Measurements from ENCODE around the gene COG5. TPM values are rescaled to one million over a fixed set of nuclear protein-coding genes. Genes with fewer than 3 reads are reported as not detected.

Gene COG5
- total RNA-seq, 1 experiment from 2014 or later: 20.2 TPM

GRCh38 chr7:107435749-107436148, 128.0 kb downstream of the COG5 start:
- Histone ChIP-seq H3K27me3 (ENCODE audit: insufficient read depth, low read length) (no peaks in the 10 kb centered on the region), H4K91ac (ENCODE audit: insufficient read length, low read depth, low read length) (no peak overlapping the region), H4K5ac (ENCODE audit: insufficient read length, low read depth, low read length) (no peak overlapping the region), H3K23me2 (ENCODE audit: insufficient read length, low read depth, low read length, poor library complexity, severe bottlenecking) (no peaks in the 10 kb centered on the region), H4K8ac (replicated peaks; ENCODE audit: insufficient read length, low read depth, low read length) (no peak overlapping the region), H3K18ac (ENCODE audit: insufficient read length, low read depth, low read length) (no peak overlapping the region), H3K56ac (ENCODE audit: insufficient read length, low read depth, low read length) (no peak overlapping the region), H2BK12ac (ENCODE audit: insufficient read length, low read depth, low read length) (no peak overlapping the region), H3K14ac (ENCODE audit: insufficient read depth, low read length) (no peak overlapping the region), H3T11ph (ENCODE audit: low read length) (no peak overlapping the region), H3K79me1 (ENCODE audit: insufficient read depth, low read depth, low read length, poor library complexity, severe bottlenecking) (no peaks in the 10 kb centered on the region), H3K9ac (ENCODE audit: extremely low read depth, insufficient read length, low read length) (no peak overlapping the region), H2BK120ac (ENCODE audit: low read depth, low read length, poor library complexity, severe bottlenecking) (no peak overlapping the region), H4K20me1 (ENCODE audit: control insufficient read depth, insufficient read depth, insufficient read length) (no peaks in the 10 kb centered on the region), H2BK5ac (ENCODE audit: insufficient read length, low read length) (no peak overlapping the region), H3K4ac (ENCODE audit: low read depth, low read length) (no peak overlapping the region), H3K4me1 (ENCODE audit: insufficient read depth, low read length) (no peaks in the 10 kb centered on the region), H3K9me3 (ENCODE audit: control insufficient read depth, low read depth, low read length) (no peaks in the 10 kb centered on the region), H2BK15ac (ENCODE audit: low read depth, low read length) (no peak overlapping the region), H2AFZ (ENCODE audit: low read length) (no peak overlapping the region), H3K27ac (ENCODE audit: insufficient read length, low read depth, low read length) (no peak overlapping the region), H3K79me2 (ENCODE audit: insufficient read depth, low read length) (no peaks in the 10 kb centered on the region), H3K4me2 (ENCODE audit: insufficient read depth, insufficient read length, low read length) (no peak overlapping the region), H2AK5ac (ENCODE audit: insufficient read length, low read length) (no peak overlapping the region), H3K23ac (ENCODE audit: insufficient read length, low read depth, low read length) (no peak overlapping the region), H2BK20ac (ENCODE audit: low read depth, low read length, poor library complexity, severe bottlenecking) (no peak overlapping the region)
- H3K27ac Mint-ChIP-seq: no peak overlapping the region
- DNase-seq: no peak
- TF ChIP-seq, protein P1, sequence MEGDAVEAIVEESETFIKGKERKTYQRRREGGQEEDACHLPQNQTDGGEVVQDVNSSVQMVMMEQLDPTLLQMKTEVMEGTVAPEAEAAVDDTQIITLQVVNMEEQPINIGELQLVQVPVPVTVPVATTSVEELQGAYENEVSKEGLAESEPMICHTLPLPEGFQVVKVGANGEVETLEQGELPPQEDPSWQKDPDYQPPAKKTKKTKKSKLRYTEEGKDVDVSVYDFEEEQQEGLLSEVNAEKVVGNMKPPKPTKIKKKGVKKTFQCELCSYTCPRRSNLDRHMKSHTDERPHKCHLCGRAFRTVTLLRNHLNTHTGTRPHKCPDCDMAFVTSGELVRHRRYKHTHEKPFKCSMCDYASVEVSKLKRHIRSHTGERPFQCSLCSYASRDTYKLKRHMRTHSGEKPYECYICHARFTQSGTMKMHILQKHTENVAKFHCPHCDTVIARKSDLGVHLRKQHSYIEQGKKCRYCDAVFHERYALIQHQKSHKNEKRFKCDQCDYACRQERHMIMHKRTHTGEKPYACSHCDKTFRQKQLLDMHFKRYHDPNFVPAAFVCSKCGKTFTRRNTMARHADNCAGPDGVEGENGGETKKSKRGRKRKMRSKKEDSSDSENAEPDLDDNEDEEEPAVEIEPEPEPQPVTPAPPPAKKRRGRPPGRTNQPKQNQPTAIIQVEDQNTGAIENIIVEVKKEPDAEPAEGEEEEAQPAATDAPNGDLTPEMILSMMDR (conservative IDR thresholded peaks at IDR 0.05): no peak
- H3K4me1 Mint-ChIP-seq: no peaks in the 10 kb centered on the region
- peaks cover under 1 to 10% (median 2%) of the 10 kb centered on the region in 3 experiments; a peak in 5 of 7 replicates for H3K36me3 Mint-ChIP-seq (ENCODE audit: insufficient read depth in 1 of 3, low read depth in 3 of 3)
- no peak overlapping the region for H3K4me3 Mint-ChIP-seq
- peaks cover 6 to 11% of the 10 kb centered on the region in 2 experiments; a peak in 4 of 5 replicates for H3K9me3 Mint-ChIP-seq
- H3K27me3 Mint-ChIP-seq (ENCODE audit: low read depth): no peaks in the 10 kb centered on the region
- no CpG with 5 or more reads among the region's 1 CpG for WGBS (ENCODE audit: extremely low coverage, insufficient read length, low lambda C conversion rate)

Data from H9 (cell line).